GM23338 (cell line): ENCODE measurements around the gene SHISA8. TPM values are rescaled to one million over a fixed set of nuclear protein-coding genes. Genes with fewer than 3 reads are reported as not detected.

ENCODE experiments used
- ATAC-seq: fragments of 200-7000 bp; cut with Tn5 transposase; 3 replicates; pipeline ENCODE4 v1.9.1; 2020
- DNase-seq: peaks from one replicate; pipeline ENCODE4 v3.0.0-alpha.2; 2015; ENCODE audit warnings: low spot score
- H2AFZ ChIP-seq: fragments of 200-600 bp; sonication (generic); 2 replicates; pipeline ENCODE4 v1.8.0; 2016; ENCODE audit warnings: antibody characterized with exemption, mild to moderate bottlenecking, moderate library complexity
- H3F3A ChIP-seq: fragments of 200-600 bp; sonication (generic); replicated peaks from 2 replicates; pipeline ENCODE4 v1.8.0; 2017; ENCODE audit warnings: antibody characterized with exemption, mixed run types, low read depth
- H3K27ac ChIP-seq: fragments of 200-600 bp; sonication (generic); 2 replicates; pipeline ENCODE4 v1.6.1; 2016; ENCODE audit warnings: low read depth
- H3K27me3 ChIP-seq: fragments of 200-600 bp; sonication (generic); 2 replicates; pipeline ENCODE4 v1.8.0; 2016; ENCODE audit warnings: mild to moderate bottlenecking, mixed run types, moderate library complexity; ENCODE audit not compliant: insufficient read depth
- H3K36me3 ChIP-seq: fragments of 200-600 bp; sonication (generic); 2 replicates; pipeline ENCODE4 v1.8.0; 2016; ENCODE audit warnings: mild to moderate bottlenecking; ENCODE audit not compliant: insufficient read depth
- H3K4me1 ChIP-seq: fragments of 200-600 bp; sonication (generic); 2 replicates; pipeline ENCODE4 v1.8.0; 2016; ENCODE audit warnings: mild to moderate bottlenecking, moderate library complexity; ENCODE audit not compliant: insufficient read depth
- H3K4me2 ChIP-seq: fragments of 200-600 bp; sonication (generic); 2 replicates; pipeline ENCODE4 v1.7.1; 2017; ENCODE audit warnings: mixed run types
- H3K4me3 ChIP-seq: fragments of 200-600 bp; sonication (generic); 2 replicates; pipeline ENCODE4 v1.6.1; 2016; ENCODE audit warnings: mixed run types
- H3K79me2 ChIP-seq: fragments of 200-600 bp; sonication (generic); replicated peaks from 2 replicates; pipeline ENCODE4 v1.8.0; 2017; ENCODE audit warnings: mild to moderate bottlenecking; ENCODE audit not compliant: insufficient read depth
- H3K9me2 ChIP-seq: fragments of 200-600 bp; sonication (generic); 2 replicates; pipeline ENCODE4 v1.8.0; 2017; ENCODE audit not compliant: insufficient read depth
- H4K20me1 ChIP-seq: fragments of 200-600 bp; sonication (generic); replicated peaks from 2 replicates; pipeline ENCODE4 v1.8.0; 2017; ENCODE audit warnings: mild to moderate bottlenecking; ENCODE audit not compliant: insufficient read depth
- H3K27ac Mint-ChIP-seq: 2 replicates; pipeline ENCODE4 v1.8.0; 2020; ENCODE audit warnings: inconsistent platforms, mild to moderate bottlenecking, moderate library complexity, mixed read lengths
- H3K27me3 Mint-ChIP-seq: 3 replicates; pipeline ENCODE4 v1.8.0; 2022; ENCODE audit warnings: low read depth, mild to moderate bottlenecking, moderate library complexity, mixed read lengths, inconsistent platforms; ENCODE audit not compliant: insufficient read depth, poor library complexity
- H3K36me3 Mint-ChIP-seq: 3 replicates; pipeline ENCODE4 v1.8.0; 2021; ENCODE audit warnings: low read depth, mild to moderate bottlenecking, inconsistent platforms, moderate library complexity, mixed read lengths
- H3K4me1 Mint-ChIP-seq: 3 replicates; pipeline ENCODE4 v1.8.0; 2020; ENCODE audit warnings: mild to moderate bottlenecking, inconsistent platforms, mixed read lengths
- H3K4me3 Mint-ChIP-seq: 3 replicates; pipeline ENCODE4 v1.8.0; 2021; ENCODE audit warnings: moderate library complexity, mild to moderate bottlenecking, inconsistent platforms, mixed read lengths
- H3K9me3 Mint-ChIP-seq: 3 replicates; pipeline ENCODE4 v1.8.0; 2020; ENCODE audit warnings: moderate library complexity, mild to moderate bottlenecking, inconsistent platforms, mixed read lengths
- CTCF ChIP-seq, 2 experiments: fragments of 200-600 bp in 1 of 2; sonication (generic) in 1 of 2; conservative IDR thresholded peaks; 2 replicates each; pipeline versions ENCODE4 v1.5.1 to v1.6.1; 2016 to 2017; ENCODE audit warnings: antibody characterized with exemption in 2 of 2, low read depth in 2 of 2, mild to moderate bottlenecking in 2 of 2, moderate library complexity in 1 of 2
- ETS1 ChIP-seq: IDR thresholded peaks from 2 replicates; pipeline ENCODE4 v1.6.1; 2016; ENCODE audit warnings: antibody characterized with exemption
- JUNB ChIP-seq: IDR thresholded peaks from one replicate; pipeline ENCODE4 v1.6.1; 2016; ENCODE audit warnings: antibody characterized with exemption; ENCODE audit not compliant: unreplicated experiment
- ZNF114 ChIP-seq: fragments of 250-450 bp; sonication (Bioruptor Pico); IDR thresholded peaks from 2 replicates; pipeline ENCODE4 v1.5.0; 2020; ENCODE audit warnings: mild to moderate bottlenecking, moderate library complexity
- ZNF462 ChIP-seq: fragments of 250-450 bp; sonication (Bioruptor Pico); IDR thresholded peaks from 2 replicates; pipeline ENCODE4 v1.5.0; 2020; ENCODE audit warnings: mild to moderate bottlenecking, moderate library complexity
- polyA plus RNA-seq: library from polyadenylated mRNA; unstranded; fragments of >200 nt; fragmentation: Nextera tagmentation; extraction: Ambion mirVana; gene quantifications from 2 replicates; pipeline ENCODE4 v1.2.1, GENCODE V29; 2016
- total RNA-seq: library from RNA; depleted of rRNA; stranded (reverse); fragments of >200 nt; shearing (Covaris generic); gene quantifications from 2 replicates; pipeline ENCODE4 v1.2.3, GENCODE V29; 2014

SHISA8 gene
- total and polyA plus RNA-seq, 2 experiments from 2014 or later = 5.1 TPM; not detected in 1

GRCh38 chr22:41922940-41923594, 8.2 kb upstream of the SHISA8 start (continued):
- TF ChIP-seq ZNF462 (CRISPR knock-in tag) = no peak

GRCh38 chr22:41922328-41922727, 7.5 kb upstream of the SHISA8 start:
- no peak overlapping the region for H3K27ac ChIP-seq
- H3K9me2 ChIP-seq = no peaks in the 10 kb centered on the region
- no peak overlapping the region for H3K27ac Mint-ChIP-seq
- peaks cover 3% of the 10 kb centered on the region; the same call in 1 of the 2 replicates for H4K20me1 ChIP-seq
- H3K27me3 Mint-ChIP-seq = peaks cover 72% of the 10 kb centered on the region
- H3K9me3 Mint-ChIP-seq = no peaks in the 10 kb centered on the region; the same call in 2 of the 3 replicates
- DNase-seq (no peak), ATAC-seq (no peak)
- no peaks in the 10 kb centered on the region for H3K36me3 Mint-ChIP-seq
- no peak overlapping the region for H2AFZ ChIP-seq
- no peaks in the 10 kb centered on the region for H3K79me2 ChIP-seq
- 0 out of 2 replicates have a peak, but pooled peaks cover 4% of the 10 kb centered on the region for H3F3A ChIP-seq
- peaks cover 89% of the 10 kb centered on the region for H3K27me3 ChIP-seq
- H3K4me3 Mint-ChIP-seq = no peak overlapping the region
- peaks cover 3% of the 10 kb centered on the region for H3K4me1 Mint-ChIP-seq
- H3K4me3 ChIP-seq = no peak overlapping the region
- no peak overlapping the region for H3K4me2 ChIP-seq
- H3K36me3 ChIP-seq = no peaks in the 10 kb centered on the region
- peaks cover 15% of the 10 kb centered on the region; the same call in 1 of the 2 replicates for H3K4me1 ChIP-seq
- TF ChIP-seq ZNF462 (CRISPR knock-in tag) (no peak), ETS1 (no peak), ZNF114 (CRISPR knock-in tag) (no peak), JUNB (no peak), CTCF (conservative IDR thresholded peaks at IDR 0.05; ENCODE audit: low read depth in 2 of 2) (no peak)
